Lung microvascular endothelial cell (primary cell): ENCODE measurements around the gene DSTN. TPM values are rescaled to one million over a fixed set of nuclear protein-coding genes. Genes with fewer than 3 reads are reported as not detected.

ENCODE experiments used
- DNase-seq, 2 donors: peaks; one replicate each; pipeline versions ENCODE4 v3.0.0 to v3.0.0-alpha.2; 2010; ENCODE audit warnings: low read depth in 2 of 2
- total RNA-seq: library from RNA; depleted of rRNA; stranded (reverse); fragments of >200 nt; gene quantifications from 2 replicates; pipeline ENCODE4 v1.2.1, GENCODE V29; 2014

Gene DSTN
- total RNA-seq, 1 donor from 2014 or later, result 59.3 TPM

DNA sequence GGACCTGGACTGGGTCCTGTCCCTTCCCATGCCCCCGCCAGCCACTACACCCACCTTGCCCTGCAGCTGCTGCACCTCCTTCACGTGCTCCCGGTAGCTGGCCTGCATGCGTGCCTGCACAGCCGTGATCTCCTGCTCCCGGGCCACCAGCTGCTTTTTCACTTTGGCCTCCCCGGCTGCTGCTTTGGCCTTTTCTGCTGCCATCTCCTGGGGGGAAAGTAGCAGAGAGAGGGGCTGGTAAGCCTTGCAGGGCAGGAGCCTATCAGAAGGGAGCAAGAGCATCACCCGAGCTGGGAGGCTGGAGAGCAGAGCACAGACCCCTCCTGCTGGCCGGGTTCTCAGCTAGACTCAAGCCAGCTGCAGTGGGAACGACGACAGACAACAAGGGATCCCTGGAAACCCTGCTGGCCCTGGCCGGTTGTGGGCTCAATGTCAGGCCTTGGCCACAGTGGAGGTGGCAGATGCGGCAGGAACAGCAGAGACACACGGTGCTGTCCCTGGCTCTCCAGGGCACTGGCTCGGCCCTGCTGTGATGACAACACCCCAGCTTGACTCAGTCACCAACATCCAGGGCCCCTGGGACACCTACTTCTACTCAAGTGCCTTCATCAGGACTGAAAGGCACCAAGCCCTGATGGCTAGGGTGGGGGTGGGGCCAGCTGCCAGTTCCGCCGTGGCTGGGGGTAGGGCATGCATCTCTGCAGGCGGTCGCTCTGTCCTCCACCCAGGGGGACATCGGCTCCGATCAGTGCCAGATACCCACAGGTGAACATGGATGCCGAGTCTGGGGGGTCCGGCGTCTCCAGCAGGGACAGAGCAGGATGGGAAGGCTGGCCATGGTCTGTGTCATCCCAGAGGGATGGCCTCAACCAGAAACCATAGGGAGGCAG lies 66.9 kb downstream of the DSTN start:
- no peak for DNase-seq

DNA sequence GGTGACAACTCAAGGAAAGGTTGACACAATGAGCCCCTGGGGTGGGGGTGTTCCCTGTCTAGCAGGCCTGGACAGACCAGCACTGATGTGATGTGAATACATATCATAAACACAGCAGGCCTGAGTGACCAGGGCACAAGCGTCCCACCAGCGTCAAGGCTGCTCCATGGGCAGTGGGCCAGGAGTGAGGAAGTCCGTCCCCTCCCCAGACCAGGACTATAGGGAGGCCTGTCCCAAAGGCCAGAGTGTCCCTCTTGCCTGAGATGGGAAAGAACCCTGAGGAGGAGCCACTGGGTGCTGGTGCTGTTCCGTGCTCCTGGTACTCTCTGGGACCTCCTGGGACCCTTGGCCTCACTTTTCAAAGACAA lies 67.5 kb downstream of the DSTN start:
- no peak for DNase-seq

DNA sequence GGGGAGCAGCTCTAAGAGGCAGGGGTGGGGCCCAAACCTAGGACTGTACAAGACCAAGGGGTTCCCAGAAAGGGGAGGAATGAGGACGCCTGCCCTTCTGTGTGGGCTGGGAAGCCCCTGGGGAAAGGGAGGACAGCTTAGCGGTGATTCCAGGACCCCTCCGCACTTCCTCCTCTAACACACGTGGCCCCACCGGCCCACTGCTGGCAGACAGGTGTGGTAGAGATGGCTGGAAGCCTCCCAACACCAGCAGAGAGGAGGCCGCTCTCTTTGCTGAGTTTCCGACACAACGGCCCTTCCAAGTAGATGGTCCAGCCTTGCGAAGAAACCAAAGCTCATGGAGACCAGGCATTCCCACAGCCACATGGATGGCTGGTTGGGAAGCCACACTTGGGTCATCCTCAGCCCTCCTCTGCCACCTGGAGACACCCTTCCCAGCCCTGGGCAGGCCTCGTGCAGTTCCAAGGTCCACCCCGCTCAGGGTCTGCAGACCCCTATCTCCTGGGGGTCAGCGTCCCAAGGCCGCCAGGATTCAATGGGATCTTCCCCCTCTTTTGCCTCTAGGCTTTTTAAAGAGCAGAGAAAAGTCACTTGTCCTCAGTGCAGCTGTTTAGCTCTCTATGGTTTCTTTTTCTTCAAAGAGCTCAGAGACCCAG lies 68.2 kb downstream of the DSTN start:
- DNase-seq, result no peak

DNA sequence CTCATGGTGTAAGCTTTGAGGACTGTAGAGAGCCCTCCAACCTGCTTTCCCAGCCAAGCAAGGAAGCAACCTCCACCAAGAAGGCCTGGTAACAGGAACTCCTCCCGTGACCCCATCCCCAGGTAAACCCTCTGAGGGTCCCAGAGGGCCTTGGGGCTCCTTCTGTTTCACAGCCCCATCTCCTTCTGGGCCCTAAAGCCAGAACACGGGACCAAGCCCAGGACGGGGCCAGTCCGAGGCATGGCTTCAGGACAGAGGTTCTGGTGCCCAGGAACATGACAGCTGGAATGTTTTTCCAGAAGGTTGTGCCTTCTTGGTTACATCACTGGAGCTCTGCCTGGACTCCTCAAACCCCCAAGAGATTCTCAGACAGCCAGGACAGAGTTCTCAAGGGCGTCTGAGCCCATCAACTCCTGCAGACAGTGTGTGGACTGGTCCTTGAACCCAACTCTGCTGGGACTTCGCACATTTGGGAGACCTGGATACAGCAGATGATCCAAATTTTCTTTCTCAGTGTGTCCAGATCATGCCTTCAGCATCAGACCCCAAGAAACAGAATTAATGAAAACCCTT lies 69.0 kb downstream of the DSTN start:
- no peak for DNase-seq

DNA sequence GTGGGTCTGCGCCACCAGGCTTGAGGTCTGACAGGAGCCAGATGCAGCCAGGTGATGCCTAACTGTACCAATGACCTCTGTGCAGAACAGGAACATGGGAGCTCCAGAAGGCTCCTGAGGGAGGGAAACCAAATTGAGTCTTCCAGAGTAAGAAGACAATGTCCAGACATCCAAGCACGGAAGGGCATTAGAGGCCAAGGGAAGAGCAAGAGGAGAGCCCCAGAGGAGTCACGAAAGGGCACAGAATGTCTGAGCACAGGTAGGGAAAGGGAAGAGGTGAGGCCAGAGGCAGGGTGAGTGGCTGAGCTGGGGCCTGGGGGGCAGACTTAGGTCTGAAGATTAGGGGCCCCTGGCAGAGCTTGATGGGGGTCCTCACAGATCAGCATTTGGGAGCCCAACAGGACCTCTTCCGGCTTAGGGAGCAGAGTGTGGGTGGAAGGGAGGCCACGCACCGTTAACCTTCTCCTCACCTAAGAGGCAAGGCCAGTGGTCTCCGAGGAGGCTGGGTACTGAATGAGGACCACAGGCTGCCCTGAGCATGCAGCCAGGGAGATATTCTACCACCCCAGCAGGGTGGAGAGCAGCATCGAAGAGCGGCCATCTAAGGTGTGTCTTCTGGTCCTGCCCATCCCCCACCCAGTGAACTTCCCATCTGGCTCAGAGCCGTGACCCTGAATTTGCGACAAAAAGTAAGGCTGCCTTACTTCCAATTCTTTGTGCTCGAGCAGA lies 70.4 kb downstream of the DSTN start:
- DNase-seq, result no peak

DNA sequence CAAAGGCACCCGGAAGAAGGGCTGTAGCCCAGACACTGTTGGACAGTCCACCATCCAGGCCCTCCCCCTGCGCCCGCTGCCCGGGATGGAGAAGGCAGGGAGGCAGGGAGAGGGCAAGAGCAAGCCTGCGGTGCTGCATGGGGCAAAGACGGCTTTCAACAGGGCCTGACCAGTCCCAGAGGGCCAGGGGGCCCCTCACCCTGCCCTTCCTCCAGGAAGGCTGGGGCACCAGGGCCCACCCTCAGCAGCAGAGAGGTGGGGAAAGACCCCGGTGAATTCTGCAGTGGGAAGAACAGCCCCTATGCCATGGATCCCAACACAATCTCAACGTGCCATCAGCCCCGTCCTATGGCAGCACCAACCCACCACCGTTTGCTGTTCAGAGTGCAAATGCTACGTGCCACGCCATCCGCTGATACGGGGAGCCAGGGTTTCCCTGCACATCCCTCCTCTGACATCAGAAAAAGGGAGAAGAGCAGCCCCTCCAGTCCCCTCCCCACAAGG lies 71.1 kb downstream of the DSTN start:
- no peak for DNase-seq

DNA sequence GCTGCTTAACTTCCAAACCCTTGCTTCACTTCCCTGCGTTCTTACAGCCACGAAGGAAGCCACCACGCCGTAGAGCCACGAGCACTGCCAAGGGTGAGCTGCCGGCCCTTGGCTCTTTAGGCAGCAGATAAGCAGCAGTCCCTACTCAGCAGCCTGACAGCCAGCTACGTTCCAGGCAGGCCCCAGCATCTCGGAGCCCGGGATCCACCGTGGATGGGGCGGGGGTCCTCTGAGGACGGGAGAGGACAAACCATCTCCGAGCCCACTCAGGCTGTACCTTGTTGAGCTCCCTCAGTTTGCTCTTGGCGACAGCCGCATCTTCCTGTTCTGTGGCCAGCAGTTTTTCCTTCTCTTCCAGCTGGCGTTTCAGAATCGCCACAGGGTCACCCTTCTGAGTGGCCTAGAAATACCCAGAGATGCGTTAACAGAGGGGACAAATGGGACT lies 71.7 kb downstream of the DSTN start:
- DNase-seq, result no peak

DNA sequence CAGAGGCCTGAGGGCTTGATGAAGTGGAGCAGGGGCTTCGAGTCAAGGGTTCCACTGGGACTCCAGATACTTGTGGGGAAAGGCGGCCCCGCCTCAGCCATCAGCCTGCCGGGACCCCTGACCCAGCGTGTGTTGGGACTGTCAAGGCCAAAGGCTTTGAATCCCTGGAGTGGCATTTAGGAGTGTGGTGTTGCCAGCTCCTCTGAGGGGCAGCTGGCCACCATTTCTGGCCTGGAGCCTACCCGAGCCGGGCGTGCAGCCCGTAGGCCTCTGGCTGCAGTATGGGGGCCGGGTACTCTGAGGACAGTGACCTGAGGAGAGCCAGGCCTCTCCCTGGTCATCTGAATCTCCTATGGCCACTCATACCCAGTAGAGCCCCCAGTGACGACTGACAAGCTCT lies 72.1 kb downstream of the DSTN start:
- no peak for DNase-seq

DNA sequence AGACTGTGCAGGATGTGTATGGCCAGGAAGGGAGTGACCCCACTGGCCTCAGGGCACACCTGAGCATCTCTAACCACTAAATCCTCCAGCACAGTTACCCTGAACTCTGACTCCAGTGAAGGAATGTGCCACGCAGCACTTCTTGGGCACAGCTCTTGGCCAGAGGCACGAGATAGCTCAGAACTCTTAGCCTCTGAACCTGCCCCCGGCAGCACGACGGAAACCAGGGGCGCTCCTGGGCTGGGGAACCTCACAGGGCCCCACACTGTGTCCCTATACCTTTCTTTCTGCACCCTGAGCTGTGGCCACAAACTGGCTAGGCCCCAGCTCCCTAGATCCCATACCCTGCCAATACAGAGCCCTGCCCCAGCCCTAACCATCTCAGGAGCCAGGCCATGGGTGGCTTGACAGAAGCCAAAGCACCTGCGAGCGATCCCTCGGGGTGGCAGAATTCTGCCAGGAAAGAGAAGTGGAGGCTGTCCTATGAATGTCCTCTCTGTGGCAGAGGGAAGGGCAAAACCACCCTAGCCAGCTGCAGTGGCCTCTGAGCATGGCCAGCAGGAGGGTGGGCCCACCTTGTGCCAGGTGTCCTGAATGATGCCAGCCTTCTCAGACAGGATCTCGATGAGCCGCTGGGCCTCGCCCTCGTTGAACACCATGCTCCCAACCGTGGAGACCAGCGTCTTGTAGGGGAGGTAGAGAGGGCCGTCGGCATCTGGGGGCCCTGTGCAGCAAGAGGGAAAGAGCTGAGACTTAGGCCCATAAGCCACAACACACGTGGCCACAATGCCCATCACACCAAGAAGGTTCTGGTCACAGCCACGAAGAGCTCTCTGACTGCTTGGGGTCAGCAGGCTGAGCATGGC lies 72.8 kb downstream of the DSTN start:
- DNase-seq, result no peak

DNA sequence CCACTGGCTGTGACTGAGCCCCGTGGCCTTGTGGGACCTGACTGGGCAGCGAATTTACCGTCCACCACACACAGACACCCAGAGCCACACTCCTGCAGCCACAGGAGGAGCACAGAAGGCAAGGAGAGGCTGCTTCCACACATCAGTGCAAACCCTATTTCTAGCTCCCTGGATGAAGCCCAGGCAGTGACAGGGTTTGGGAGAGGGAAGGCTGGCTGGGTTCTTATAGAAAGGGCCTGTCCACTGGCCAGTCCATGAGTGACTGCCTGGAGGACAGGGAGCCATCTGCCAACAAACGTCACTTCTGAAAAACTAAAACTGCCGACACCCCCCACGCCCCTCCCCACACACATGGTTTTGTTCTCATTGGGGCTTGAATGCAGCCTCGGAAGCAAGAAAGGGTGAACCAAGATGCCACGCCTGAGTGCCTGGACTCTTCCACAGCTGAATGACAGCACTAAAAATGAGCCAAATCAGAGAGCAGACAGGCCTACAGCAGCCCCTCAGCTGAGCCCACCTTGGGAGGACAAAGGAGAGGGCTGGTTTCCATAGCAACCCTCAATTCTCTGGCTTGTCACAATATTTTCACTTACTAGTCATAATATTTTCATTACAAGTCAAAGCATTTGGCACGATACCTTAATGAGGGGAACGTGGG lies 73.8 kb downstream of the DSTN start:
- peak in 1 of 2 donors; percentile 67 for DNase-seq

DNA sequence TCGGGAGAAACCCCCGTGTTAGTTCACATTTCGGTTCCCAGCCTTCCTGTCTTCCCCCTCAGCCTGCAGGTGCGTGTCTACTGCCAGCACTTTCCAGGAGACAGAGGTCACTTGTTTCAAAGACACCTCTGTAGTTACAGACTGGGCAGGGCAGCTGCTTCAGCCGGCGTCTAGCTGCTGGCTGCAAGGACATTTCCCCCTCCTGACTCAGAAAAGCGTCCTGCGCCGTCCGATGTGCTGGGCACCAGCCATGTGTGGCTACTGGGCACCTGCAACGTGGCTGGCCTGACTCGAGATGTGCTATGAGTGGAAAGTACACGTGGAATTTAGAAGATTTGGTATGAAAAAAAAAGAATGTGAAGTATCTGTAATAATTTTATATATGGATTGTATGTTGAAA lies 74.6 kb downstream of the DSTN start:
- peak in 1 of 2 donors; percentile 28 for DNase-seq

DNA sequence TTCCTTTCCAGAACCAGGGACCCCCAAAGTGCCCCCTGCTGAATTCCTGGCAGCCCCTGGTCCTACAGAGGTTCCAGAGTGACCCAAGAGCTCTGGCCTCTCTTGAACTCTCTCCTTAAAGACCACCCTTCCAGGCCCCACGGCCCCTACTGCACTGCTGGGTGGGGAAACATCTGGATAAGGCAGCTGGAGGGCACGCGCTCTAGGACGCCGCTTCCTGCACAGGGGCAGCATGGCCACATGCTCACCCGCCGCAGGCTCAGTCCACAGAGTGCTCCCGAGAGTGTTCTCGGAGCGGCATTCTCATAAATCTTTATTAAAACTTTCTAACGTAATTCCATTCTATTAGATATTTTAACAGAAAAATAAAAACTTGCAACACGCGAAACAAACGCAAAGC lies 75.1 kb downstream of the DSTN start:
- DNase-seq, result no peak

DNA sequence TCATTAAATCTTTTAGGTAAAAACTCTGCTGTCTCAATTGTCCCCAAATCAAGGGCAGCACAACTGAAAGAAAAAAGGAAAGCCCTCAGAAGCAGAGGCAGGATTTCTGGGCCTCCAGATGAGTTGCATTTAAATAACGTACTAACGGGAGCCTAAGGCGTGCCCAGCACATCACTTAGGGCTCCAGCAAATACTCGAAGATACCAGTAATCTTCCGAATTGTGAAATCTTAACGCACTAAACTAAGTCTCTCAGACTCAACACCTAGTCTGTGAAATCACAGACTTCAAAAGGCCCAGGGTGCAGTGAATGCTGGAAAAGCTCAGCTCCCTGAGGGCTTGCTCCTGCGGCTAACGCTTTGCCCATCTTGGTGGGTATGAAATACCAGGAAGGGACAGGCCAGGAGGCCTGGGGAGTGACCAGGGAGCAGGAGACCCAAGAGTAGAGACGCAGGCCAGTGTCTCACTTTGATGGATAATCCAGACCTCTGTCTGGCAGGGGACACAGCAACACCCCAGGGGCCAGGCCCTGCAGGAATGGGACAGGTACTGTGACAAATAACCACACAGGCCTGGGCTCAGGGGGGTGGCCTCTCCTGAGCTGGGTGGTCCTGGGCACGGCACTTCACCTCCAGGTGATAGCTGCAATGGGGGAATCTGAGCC lies 75.8 kb downstream of the DSTN start:
- DNase-seq, result no peak

DNA sequence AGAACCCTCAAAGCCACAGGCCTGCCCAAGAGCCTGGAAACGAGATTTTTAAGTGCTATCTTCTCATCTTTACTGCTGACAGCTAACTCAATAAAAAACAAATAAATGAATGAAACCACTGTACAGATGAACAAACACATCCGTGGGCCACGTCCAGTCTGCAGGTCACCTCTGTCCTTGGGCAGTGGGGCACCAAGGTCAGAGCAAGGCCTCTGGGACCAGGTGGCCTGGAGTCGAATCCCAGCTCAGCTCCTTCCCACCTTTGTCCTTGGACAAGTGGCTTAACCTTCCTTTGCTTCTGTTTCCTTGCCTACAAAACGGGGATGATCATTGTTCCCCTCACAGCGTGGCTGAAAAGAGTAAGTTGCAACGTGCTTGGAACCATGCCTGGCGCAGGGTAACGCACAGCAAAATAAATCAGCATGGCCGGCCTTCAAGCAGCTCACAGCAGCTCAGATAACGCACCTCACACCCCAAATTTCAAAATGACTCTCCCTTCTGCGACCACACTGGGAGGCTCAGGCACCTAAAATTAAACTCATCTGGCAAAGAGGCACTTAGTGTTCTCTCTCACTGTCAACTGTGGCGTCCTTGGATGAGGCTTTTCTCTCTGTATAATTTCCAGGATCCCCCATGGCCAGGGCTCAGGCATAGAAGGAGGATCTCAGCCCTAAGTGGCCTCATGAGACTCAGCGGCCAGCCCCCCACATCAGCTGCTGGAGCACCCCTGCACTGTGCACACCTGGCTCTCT lies 76.5 kb downstream of the DSTN start:
- no peak for DNase-seq

DNA sequence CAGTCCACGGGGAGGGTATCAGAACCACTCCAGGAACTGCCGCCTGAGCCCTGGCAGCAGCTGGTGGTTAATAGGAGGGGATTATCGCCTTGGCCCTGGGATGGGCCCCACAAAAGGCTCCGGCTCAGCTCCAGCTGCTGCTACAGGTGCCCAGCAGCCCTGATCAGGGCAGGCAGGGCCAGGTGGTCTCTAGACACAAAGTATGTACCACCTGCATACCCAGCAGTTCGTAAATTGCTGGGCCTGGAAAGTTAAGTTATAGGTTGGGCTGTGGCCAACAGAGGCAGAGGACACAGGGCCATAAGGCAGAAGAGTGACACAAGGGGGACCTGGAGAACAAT lies 77.1 kb downstream of the DSTN start:
- DNase-seq, result no peak

DNA sequence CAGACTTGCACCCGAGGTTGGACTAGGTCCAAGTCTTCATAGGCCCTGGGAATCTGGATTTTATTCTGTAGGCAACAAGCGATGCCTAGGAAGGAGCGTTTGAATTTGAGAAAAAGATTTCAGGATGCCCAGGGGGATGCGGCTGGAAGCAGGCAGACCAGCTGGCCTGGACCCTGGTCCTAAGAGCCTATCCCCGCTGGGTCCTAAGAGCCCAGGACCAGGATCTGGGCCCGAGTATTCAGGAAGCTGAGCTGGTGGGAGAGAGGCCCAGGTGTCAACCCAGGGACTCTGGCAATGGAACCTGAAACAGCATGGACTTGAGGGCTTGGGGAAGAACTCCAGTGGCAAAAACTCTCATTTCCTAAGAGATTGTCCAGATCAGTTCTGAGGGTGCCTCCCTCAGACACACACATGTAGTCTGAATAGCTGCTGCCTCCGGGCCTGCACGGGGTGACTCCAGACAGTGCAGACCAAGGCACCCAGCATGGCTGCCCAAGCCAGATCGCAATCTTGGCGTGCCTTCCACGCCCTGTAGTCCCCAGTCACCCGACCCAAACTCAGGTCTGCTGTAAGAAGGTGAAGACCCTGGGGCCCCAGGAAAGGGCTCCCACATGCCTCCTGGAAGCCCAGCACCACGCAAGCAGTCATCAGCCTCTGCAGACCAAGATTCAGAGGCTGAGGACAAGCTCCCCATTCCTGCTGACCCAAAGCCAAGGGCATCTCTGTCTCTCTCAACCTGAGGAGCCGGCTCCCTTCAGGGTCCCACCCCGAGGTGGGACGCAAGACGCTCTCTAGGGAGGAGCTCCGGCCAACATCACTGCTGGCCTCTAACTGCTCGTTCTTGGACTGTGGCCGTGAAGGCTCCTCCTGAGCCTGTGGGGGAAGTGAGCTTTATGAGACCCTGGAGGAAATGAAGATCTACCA lies 77.8 kb downstream of the DSTN start:
- DNase-seq, result no peak

DNA sequence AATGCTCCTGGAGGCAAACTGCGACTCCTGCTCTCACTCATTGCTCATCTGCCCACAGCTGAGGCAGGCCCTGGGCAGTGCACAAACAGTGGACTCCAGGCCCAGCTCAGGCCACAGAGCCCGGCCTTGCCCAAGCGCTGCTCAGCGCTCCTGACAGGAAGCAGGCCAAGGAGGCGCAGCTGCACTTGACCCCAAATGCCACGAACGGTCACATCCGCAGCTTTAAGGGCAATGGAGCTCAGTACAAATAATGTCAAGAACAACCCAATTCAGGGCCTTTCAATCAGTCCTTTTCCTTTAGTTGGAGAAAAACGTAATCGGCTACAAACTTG lies 78.4 kb downstream of the DSTN start:
- peak in 1 of 2 donors; percentile 53 for DNase-seq
